ENCODE results near the gene CSNK1D. TPM values are rescaled to one million over a fixed set of nuclear protein-coding genes. Genes with fewer than 3 reads are reported as not detected.

CSNK1D gene
- total RNA-seq (100 to 1,000 TPM in 5 of 7 donors, 10 to 100 TPM in 2; 46.0 to 160 (median 121) TPM), polyA plus RNA-seq (100 to 1,000 TPM in 1 of 2 donors, 10 to 100 TPM in 1; 81.2 to 134 TPM)
- long read RNA-seq, donor 1, transcript CSNK1D-208 (3 exons, 1,124 nt) = minor isoform, 6 of 77 reads
- long read RNA-seq, donor 1, transcript CSNK1D-203 (10 exons, 2,047 nt) = major isoform, 10 of 77 reads
- long read RNA-seq, donor 1, partial matches to known transcripts = 14 of 77 reads
- long read RNA-seq, donor 1, other reads (novel, unspliced or antisense) = 37 of 77 reads
- long read RNA-seq, donor 2, transcript CSNK1D-202 (9 exons, 3,712 nt) = major isoform, 15 of 46 reads
- long read RNA-seq, donor 2, transcript CSNK1D-203 (10 exons, 2,047 nt) = minor isoform, 11 of 46 reads
- long read RNA-seq, donor 2, partial matches to known transcripts = 5 of 46 reads
- long read RNA-seq, donor 2, other reads (novel, unspliced or antisense) = 0 of 46 reads
- long read RNA-seq, donor 3, transcript CSNK1D-208 (3 exons, 1,124 nt) = minor isoform, 7 of 109 reads
- long read RNA-seq, donor 3, transcript CSNK1D-203 (10 exons, 2,047 nt) = major isoform, 29 of 109 reads
- long read RNA-seq, donor 3, partial matches to known transcripts = 56 of 109 reads
- long read RNA-seq, donor 3, other reads (novel, unspliced or antisense) = 11 of 109 reads

DNA sequence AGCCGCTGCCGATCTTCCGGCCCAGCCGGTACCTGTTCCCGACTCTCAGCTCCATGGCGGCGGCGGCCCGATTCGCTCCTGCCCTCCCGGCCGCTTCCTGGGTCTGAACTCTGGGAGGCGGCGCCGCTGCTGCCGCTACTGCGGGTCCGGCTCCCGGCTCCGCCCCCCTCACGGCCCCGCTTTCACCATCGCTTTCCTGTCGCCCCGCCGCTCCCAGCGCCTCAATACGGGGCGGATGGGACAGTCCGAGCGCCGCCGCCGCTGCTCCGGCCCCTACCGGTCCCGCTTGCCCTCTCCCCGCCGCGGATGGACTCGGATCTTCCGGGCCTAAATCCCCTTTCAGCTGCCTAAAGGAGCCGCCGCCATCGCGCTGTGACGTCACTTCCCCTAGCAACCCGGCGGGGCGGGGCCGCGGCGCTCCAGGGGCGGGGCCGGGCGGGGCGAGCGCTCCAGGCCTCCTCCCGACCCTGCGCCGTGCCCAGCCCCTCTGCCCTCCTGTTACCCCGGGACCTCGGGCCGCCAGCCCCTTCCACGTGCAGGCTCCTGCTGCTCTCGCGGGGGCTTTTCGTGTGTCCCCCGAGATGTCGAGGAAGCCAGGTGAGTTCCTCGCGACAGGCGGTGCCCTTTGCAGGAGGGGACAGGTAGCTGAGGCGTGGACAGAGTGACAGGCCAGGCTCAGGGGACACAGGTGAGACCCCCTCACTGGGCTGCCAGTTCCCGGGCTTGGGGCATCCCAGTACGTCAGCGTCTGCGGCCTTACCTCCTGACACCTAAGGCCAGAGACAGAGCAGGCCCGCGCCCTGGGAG, at the start of gene CSNK1D:
TSS of gene CSNK1D (minus strand) at position 374 of the 807 bp plus-strand sequence. CDS start at position 55, 319 bp downstream.
- Histone ChIP-seq H3K27ac (peak within 1 kb of the TSS; percentile 86 to 97), H3K4me3 (peak within 1 kb of the TSS; percentile 94), H3K4me1 (ENCODE audit: insufficient read depth) (peaks cover 8% of the 10 kb centered on the region), H3K36me3 (no peaks in the 10 kb centered on the region), H3K9me3 (no peaks in the 10 kb centered on the region), H3K27me3 (no peaks in the 10 kb centered on the region)
- peak; percentile 89 to 95 (median 92) for DNase-seq
- TF ChIP-seq, protein P1, sequence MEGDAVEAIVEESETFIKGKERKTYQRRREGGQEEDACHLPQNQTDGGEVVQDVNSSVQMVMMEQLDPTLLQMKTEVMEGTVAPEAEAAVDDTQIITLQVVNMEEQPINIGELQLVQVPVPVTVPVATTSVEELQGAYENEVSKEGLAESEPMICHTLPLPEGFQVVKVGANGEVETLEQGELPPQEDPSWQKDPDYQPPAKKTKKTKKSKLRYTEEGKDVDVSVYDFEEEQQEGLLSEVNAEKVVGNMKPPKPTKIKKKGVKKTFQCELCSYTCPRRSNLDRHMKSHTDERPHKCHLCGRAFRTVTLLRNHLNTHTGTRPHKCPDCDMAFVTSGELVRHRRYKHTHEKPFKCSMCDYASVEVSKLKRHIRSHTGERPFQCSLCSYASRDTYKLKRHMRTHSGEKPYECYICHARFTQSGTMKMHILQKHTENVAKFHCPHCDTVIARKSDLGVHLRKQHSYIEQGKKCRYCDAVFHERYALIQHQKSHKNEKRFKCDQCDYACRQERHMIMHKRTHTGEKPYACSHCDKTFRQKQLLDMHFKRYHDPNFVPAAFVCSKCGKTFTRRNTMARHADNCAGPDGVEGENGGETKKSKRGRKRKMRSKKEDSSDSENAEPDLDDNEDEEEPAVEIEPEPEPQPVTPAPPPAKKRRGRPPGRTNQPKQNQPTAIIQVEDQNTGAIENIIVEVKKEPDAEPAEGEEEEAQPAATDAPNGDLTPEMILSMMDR (IDR thresholded peaks at IDR 0.05) = no peak
- TF ChIP-seq EP300 (IDR thresholded peaks at IDR 0.05) (peak; percentile 66), POLR2A (IDR thresholded peaks at IDR 0.05) (peak; percentile 66)
- 3 to 10% (median 4%) methylated on average over 30 to 80 of the region's 80 CpGs for WGBS, 3 donors
- intact Hi-C loops (cut with DNase I) = no loop called here

DNA sequence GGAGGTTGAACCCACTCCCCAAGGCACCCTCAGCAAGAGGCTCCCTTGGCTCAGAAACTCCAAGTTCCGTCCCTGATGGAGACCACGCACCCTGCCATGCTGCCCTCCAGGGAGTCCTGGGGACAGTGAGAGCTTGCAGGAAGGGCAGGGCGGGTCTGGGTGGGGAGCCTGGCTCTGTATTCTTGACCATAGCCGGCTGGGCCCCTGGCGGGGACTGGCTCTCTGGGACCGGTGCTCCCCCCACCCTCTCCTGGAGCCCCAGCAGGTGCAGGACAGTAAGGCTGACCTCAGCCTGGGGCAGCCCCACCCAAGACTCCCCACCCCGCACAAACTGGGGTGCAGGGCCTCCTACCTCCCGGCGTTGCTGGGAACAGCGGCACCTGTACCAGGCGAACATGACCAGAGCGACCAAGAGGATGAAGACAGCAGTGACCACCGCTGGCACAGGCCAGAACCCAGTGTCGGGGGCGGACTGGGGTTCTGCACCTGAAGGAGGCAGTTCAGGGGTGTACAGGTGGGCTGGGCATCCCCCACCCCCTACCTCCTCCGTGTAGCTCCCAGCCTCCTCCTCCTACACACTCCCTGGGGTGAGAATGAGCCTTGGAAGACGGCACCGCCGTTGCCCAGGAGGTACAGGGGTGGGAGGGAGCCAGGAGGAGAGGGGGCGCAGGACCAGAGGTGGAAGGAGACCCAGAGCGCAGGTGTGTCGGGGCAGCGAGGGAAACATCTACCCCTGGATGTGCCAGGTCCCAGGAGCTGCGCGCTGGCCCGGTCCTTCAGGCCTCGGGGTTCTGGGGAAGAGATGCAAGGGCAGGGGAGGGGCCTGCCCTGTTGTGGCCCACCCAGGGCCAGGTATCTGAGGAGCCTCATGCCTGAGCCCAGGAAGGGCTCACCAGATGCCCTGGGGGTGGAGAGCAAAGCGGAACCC, 49.3 kb upstream of the CSNK1D start:
- TF ChIP-seq POLR2A (IDR thresholded peaks at IDR 0.05) = no peak
- TF ChIP-seq EP300 (IDR thresholded peaks at IDR 0.05) = no peak
- TF ChIP-seq, protein P1 (IDR thresholded peaks at IDR 0.05) = no peak
- Histone ChIP-seq H3K27ac (no peak overlapping the region), H3K4me1 (ENCODE audit: insufficient read depth) (peaks cover 2% of the 10 kb centered on the region), H3K36me3 (no peaks in the 10 kb centered on the region), H3K4me3 (no peak overlapping the region), H3K9me3 (no peaks in the 10 kb centered on the region), H3K27me3 (no peaks in the 10 kb centered on the region)
- intact Hi-C loops (cut with DNase I) = loop anchor here (2.0 to 10.0 kb wide), 6 partner anchors 78 to 298 kb away; partner anchors contain the start of genes CENPX (in 1 of the 4) and LRRC45 (in 1 of the 4)
- DNase-seq = no peak
- 80 to 83% (median 82%) methylated on average over 26 to 28 of the region's 28 CpGs for WGBS, 3 donors

DNA sequence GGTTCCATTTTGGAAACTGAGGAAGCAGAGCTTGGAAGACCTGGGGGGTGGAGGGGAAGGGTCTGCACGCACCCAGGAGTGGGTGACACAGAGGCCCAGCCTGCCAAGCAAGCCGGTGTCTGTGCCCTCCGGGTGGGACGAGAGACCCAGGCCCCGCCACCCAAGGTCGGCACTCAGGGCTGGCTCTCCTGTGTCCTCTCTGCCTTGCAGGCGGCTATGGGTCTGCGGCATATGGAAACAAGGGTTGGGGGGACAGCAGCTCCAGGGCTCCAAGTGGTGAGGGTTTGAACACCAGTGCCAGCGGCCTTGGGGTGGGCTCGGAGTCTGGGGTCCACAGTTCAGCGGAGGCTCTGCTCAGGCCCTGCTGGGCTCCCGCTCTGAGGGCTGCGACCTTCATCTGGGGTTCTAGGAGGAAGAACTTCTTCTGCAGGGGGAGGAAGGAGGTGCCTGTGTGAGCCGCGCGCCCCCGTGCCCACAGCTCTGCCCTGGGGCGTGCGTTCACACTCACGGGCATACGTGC, 48.5 kb upstream of the CSNK1D start:
- TF ChIP-seq EP300 (IDR thresholded peaks at IDR 0.05) = no peak
- no peak for TF ChIP-seq POLR2A (IDR thresholded peaks at IDR 0.05)
- TF ChIP-seq, protein P1 (IDR thresholded peaks at IDR 0.05) = no peak
- Histone ChIP-seq H3K36me3 (no peaks in the 10 kb centered on the region), H3K27ac (no peak overlapping the region), H3K9me3 (no peaks in the 10 kb centered on the region), H3K4me3 (no peak overlapping the region), H3K27me3 (no peaks in the 10 kb centered on the region), H3K4me1 (ENCODE audit: insufficient read depth) (peaks cover 2% of the 10 kb centered on the region)
- intact Hi-C loops (cut with DNase I) = loop anchor here (2.0 to 10.0 kb wide), 7 partner anchors 77 to 297 kb away; partner anchors contain the start of genes CENPX (in 1 of the 4) and LRRC45 (in 1 of the 4)
- DNase-seq = no peak
- 71 to 80% (median 77%) methylated on average over 17 to 21 of the region's 21 CpGs for WGBS, 3 donors

Measured in ovary (tissue), 10 donors.